Kidney (tissue), 14 donors: Measurements from ENCODE around the gene ERCC6. TPM values are rescaled to one million over a fixed set of nuclear protein-coding genes. Genes with fewer than 3 reads are reported as not detected.

Source experiments
- DNase-seq, 5 donors: peaks; one replicate each; pipeline ENCODE4 v3.0.0-alpha.2; 2013 to 2020
- FAIRE-seq: peaks from 2 replicates; lab custom pipeline; 2012; peaks lifted over from hg19 to GRCh38; lab: Jason Lieb, UNC
- H3K27ac ChIP-seq, 2 donors: one replicate each; pipeline ENCODE4 v1.7.0; 2013; ENCODE audit warnings: low read depth in 2 of 2, low read length in 2 of 2, inconsistent platforms in 1 of 2
- H3K27me3 ChIP-seq: one replicate; pipeline ENCODE4 v1.7.1; 2013; ENCODE audit warnings: low read length, inconsistent platforms; ENCODE audit not compliant: control insufficient read depth, insufficient read depth
- H3K36me3 ChIP-seq, 3 donors: one replicate each; pipeline versions ENCODE4 v1.7.0 to v1.7.1; 2013; ENCODE audit warnings: low read length in 3 of 3, control low read depth in 1 of 3, inconsistent platforms in 1 of 3; ENCODE audit not compliant: insufficient read depth in 3 of 3, control insufficient read depth in 2 of 3
- H3K4me1 ChIP-seq, 3 donors: one replicate each; pipeline versions ENCODE4 v1.7.0 to v1.7.1; 2013; ENCODE audit warnings: low read length in 3 of 3, inconsistent platforms in 1 of 3, low read depth in 1 of 3; ENCODE audit not compliant: control insufficient read depth in 2 of 3, insufficient read depth in 2 of 3
- H3K4me3 ChIP-seq, 3 donors: one replicate each; pipeline versions ENCODE4 v1.7.0 to v1.8.1; 2013; ENCODE audit warnings: low read length in 3 of 3, control low read depth in 1 of 3, inconsistent platforms in 1 of 3
- H3K9ac ChIP-seq, 3 donors: one replicate each; pipeline versions ENCODE4 v1.7.0 to v1.7.1; 2013; ENCODE audit warnings: low read length in 3 of 3, control low read depth in 1 of 3, inconsistent platforms in 1 of 3
- H3K9me3 ChIP-seq, 3 donors: one replicate each; pipeline versions ENCODE4 v1.7.0 to v1.7.1; 2013; ENCODE audit warnings: low read length in 3 of 3, control low read depth in 1 of 3, inconsistent platforms in 1 of 3; ENCODE audit not compliant: control insufficient read depth in 2 of 3, insufficient read depth in 1 of 3
- intact Hi-C: fragments of 100-400 bp; cut with DNase I; formaldehyde crosslinking; loops from one replicate; pipeline ENCODE4 v1.11.1; 2022
- polyA plus RNA-seq: library from polyadenylated mRNA; stranded (reverse); fragments of 350-450 nt; fragmentation: Illumina TruSeq; extraction: RNeasy Lipid Tissue Mini Kit (QIAGEN cat#74804); gene quantifications from one replicate; pipeline ENCODE4 v1.2.3, GENCODE V29; 2014; ENCODE audit warnings: low read depth, low replicate concordance; ENCODE audit not compliant: insufficient read depth
- total RNA-seq: library from RNA; stranded (reverse); fragmentation: NEBNext Ultra II Directional; extraction: Animal tissue kit (Norgen Biotek cat#: 25700); gene quantifications from one replicate; pipeline ENCODE4 v1.2.1, GENCODE V29; 2021
- TF ChIP-seq, protein P1 (sequence below): IDR thresholded peaks from 3 replicates; pipeline ENCODE4 v1.5.1; 2012; ENCODE audit warnings: mild to moderate bottlenecking, moderate library complexity, borderline replicate concordance; ENCODE audit not compliant: insufficient read depth; ENCODE audit errors: extremely low read depth
- donor health status: control.
- donor health status: control.
- donor health status: control.
- donor health status: control.
- donor health status: control.
- donor health status: DM: yes; HTN: yes; CAD: no.
- donor health status: Normal renal cell carcinoma (clear cell type).

Gene ERCC6
- total and polyA plus RNA-seq, 2 donors from 2014 or later = 5.0 to 33.2 TPM

- no peak for DNase-seq
- H3K9me3 ChIP-seq = no peaks in the 10 kb centered on the region
- no peaks in the 10 kb centered on the region for H3K4me1 ChIP-seq
- intact Hi-C loops = no loop called here
- no peak overlapping the region for H3K27ac ChIP-seq
- H3K27me3 ChIP-seq = no peaks in the 10 kb centered on the region
- no peak for FAIRE-seq
- no peak overlapping the region for H3K4me3 ChIP-seq
- no peaks in the 10 kb centered on the region for H3K36me3 ChIP-seq
- TF ChIP-seq, protein P1, sequence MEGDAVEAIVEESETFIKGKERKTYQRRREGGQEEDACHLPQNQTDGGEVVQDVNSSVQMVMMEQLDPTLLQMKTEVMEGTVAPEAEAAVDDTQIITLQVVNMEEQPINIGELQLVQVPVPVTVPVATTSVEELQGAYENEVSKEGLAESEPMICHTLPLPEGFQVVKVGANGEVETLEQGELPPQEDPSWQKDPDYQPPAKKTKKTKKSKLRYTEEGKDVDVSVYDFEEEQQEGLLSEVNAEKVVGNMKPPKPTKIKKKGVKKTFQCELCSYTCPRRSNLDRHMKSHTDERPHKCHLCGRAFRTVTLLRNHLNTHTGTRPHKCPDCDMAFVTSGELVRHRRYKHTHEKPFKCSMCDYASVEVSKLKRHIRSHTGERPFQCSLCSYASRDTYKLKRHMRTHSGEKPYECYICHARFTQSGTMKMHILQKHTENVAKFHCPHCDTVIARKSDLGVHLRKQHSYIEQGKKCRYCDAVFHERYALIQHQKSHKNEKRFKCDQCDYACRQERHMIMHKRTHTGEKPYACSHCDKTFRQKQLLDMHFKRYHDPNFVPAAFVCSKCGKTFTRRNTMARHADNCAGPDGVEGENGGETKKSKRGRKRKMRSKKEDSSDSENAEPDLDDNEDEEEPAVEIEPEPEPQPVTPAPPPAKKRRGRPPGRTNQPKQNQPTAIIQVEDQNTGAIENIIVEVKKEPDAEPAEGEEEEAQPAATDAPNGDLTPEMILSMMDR = no peak
- no peak overlapping the region for H3K9ac ChIP-seq
Observed at GRCh38 chr10:49550563-49550962, 11.6 kb upstream of the ERCC6 start.

DNA sequence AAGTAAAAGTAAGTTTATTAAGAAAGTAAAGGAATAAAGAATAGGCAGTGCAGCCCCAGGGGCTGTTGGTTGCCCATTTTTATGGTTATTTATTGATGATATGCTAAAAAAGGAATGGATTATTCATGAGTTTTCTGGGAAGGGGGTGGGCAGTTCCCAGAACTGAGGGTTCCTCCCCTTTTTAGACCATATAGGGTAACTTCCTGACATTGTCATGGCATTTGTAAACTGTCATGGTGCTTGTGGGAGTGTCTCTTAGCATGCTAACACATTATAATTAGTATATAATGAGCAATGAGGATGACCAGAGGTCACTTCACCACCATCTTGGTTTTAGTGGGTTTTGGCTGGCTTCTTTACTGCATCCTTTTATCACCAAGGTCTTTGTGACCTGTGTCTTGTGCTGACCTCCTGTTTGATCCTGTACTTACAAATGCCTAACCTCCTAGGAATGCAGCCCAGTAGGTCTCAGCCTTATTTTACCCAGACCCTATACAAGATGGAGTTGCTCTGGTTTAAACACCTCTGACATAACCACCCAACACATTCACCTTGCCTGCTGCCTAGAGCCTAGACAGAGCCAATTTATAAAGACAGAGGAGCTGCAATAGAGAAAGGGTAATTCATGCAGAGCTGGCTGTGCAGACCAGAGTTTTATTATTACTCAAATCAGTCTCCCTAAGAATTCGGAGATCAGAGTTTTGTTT lies 10.9 kb upstream of the ERCC6 start:
- no peaks in the 10 kb centered on the region for H3K27me3 ChIP-seq
- intact Hi-C loops = no loop called here
- H3K36me3 ChIP-seq = no peaks in the 10 kb centered on the region
- TF ChIP-seq, protein P1 = no peak
- H3K9ac ChIP-seq = no peak overlapping the region
- H3K4me3 ChIP-seq = no peak overlapping the region
- FAIRE-seq = no peak
- DNase-seq = no peak
- H3K9me3 ChIP-seq = peaks cover 0 to 4% (median 2%) of the 10 kb centered on the region in 3 donors
- no peak overlapping the region for H3K27ac ChIP-seq
- no peaks in the 10 kb centered on the region for H3K4me1 ChIP-seq

DNA sequence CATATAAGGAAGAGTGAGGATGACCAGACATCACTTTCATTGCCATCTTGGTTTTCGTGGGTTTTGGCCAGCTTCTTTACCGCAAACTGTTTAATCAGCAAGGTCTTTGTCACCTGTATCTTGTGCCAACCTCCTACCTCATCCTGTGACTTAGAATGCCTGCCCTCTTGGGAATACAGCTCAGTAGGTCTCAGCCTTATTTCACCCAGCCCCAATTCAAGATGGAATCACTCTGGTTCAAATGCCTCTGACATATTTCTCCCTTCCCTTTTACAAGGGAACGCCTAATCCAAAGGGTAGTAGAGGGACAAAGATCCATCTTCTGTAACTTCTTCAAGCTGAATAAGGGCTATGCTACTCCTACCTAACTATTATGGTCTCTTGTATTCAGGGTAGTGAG lies 4.7 kb upstream of the ERCC6 start:
- FAIRE-seq (no peak), DNase-seq (no peak)
- Histone ChIP-seq H3K27ac (no peak overlapping the region), H3K4me1 (peaks cover 0 to 6% (median 0%) of the 10 kb centered on the region in 3 donors), H3K27me3 (no peaks in the 10 kb centered on the region), H3K4me3 (no peak overlapping the region), H3K9me3 (peaks cover 0 to 4% (median 2%) of the 10 kb centered on the region in 3 donors), H3K9ac (no peak overlapping the region), H3K36me3 (no peaks in the 10 kb centered on the region)
- intact Hi-C loops = no loop called here
- TF ChIP-seq, protein P1 = no peak
